Transverse colon (tissue), 4 donors: ENCODE data around the gene ELOB. TPM values are rescaled to one million over a fixed set of nuclear protein-coding genes. Genes with fewer than 3 reads are reported as not detected.
A peak's percentile ranks its signal among the peaks of the same experiment; 100 is the strongest.

Experiments used
- DNase-seq: peaks from one replicate; pipeline ENCODE4 v3.0.0-alpha.2; 2019
- H3K27ac ChIP-seq, 4 donors: fragments of 200-600 bp; sonication (generic); 2 replicates each; pipeline ENCODE4 v1.5.1; 2016 to 2018; ENCODE audit warnings: inconsistent platforms in 4 of 4
- H3K27me3 ChIP-seq: fragments of 200-600 bp; sonication (generic); 2 replicates; pipeline ENCODE4 v1.5.1; 2017; ENCODE audit warnings: inconsistent platforms
- H3K36me3 ChIP-seq, 4 donors: fragments of 200-600 bp; sonication (generic); 2 replicates each; pipeline ENCODE4 v1.5.1; 2017 to 2019; ENCODE audit warnings: inconsistent platforms in 4 of 4
- H3K4me1 ChIP-seq, 4 donors: fragments of 200-600 bp; sonication (generic); 2 replicates each; pipeline ENCODE4 v1.5.1; 2017 to 2020; ENCODE audit warnings: inconsistent platforms in 4 of 4
- H3K4me3 ChIP-seq, 4 donors: fragments of 200-600 bp; sonication (generic); 1 replicate in 1 of 4; 2 replicates in 3 of 4; pipeline versions ENCODE4 v1.5.1 to v1.6.1; 2017 to 2019; ENCODE audit warnings: inconsistent platforms in 4 of 4
- H3K9me3 ChIP-seq, 2 donors: fragments of 200-600 bp; sonication (generic); 2 replicates each; pipeline ENCODE4 v1.5.1; 2017 to 2019; ENCODE audit warnings: inconsistent platforms in 2 of 2
- EP300 ChIP-seq: sonication (generic); formaldehyde crosslinking; IDR thresholded peaks from one replicate; pipeline ENCODE4 v1.6.1; 2017; ENCODE audit warnings: antibody characterized with exemption, low read depth
- POLR2A ChIP-seq: fragments of 450-650 bp; IDR thresholded peaks from one replicate; pipeline ENCODE4 v1.6.1; 2016; ENCODE audit warnings: antibody characterized with exemption, mild to moderate bottlenecking, moderate library complexity
- POLR2AphosphoS5 ChIP-seq, 3 donors: sonication (generic); formaldehyde crosslinking; IDR thresholded peaks; one replicate each; pipeline ENCODE4 v1.6.1; 2016; ENCODE audit warnings: antibody characterized with exemption in 3 of 3
- WGBS, 2 donors: methylation state at CpG; one replicate each; pipeline ENCODE4 v1.1.5; 2018; ENCODE audit warnings: low coverage in 1 of 2; 5-methylcytosine and 5-hydroxymethylcytosine counted together
- in situ Hi-C, 4 donors: fragments of 200-750 bp; cut with MboI; loops; one replicate each; pipeline versions ENCODE4 v1.15.0 to v1.15.1; 2017; ENCODE audit warnings: low sequenced_read_pairs in 3 of 4, low pct_ligation_motif_present in 1 of 4, low pct_unique_long_range_greater_than_20kb in 1 of 4
- intact Hi-C: fragments of 100-400 bp; cut with DNase I; formaldehyde crosslinking; loops from one replicate; pipeline ENCODE4 v1.15.1; 2023; ENCODE audit warnings: low total_unique reads
- total RNA-seq, 4 donors: library from RNA; depleted of rRNA; stranded (reverse); fragments of >200 nt; gene quantifications; one replicate each; pipeline ENCODE4 v1.1.0, GENCODE V29; 2016
- TF ChIP-seq, protein P1 (sequence below), 5 experiments: fragments of 200-600 bp in 3 of 5; fragments of 450-650 bp in 2 of 5; sonication (generic) in 3 of 5; IDR thresholded peaks; 1 replicate in 2 of 5; 2 replicates in 3 of 5; pipeline ENCODE4 v1.5.1; 2016 to 2017; ENCODE audit warnings: antibody characterized with exemption in 5 of 5, inconsistent platforms in 3 of 5, mild to moderate bottlenecking in 2 of 5, moderate library complexity in 1 of 5

Gene ELOB
- total RNA-seq, 4 donors from 2014 or later, result 133 to 433 (median 288) TPM

DNA sequence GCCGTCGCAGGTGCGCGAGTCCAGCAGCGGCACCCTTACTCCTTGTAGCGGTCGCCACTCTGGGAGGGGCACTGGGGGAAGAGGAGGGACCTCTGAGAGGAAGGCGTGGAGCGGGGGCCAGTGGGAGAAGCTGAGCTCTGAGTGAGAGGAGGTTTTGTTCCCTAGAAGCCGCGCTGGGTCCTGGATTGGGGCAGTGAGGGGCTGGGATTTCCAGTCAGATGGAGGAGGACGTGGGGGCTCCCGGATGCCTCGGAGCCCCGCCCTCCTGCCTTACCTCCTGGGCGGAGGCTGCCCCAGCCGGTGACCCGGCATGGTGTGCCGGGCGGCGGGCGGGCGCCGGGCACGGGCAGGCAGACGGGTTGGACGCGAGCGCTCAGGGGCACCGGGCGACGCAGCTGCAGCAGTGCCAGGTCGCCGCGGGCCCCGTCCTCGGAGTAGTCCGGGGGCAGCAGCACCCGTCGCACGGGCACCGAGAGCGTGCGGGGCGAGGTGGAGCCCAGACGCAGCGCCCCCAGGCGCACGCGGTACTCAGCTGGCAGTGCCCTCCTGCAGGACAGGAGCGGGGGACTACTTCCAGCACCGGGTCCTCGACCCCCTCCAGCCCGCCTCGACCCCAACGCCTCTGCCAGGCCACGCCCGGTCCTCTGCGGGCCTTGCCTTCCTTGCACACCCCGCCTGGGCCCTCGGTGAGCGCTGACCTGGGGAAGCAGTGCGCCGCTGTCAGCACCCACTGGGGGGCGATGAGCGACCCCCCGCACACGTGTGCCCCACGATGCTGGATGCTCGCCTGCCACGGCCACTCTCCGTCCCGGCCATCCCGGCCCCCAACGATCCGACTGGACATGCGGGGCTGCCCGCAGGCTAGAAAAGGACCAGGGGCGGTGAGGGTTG, 8.3 kb upstream of the ELOB start:
- in situ Hi-C loops (no loop called here), intact Hi-C loops (no loop called here)
- peak overlapping the region; percentile 9 to 41 (median 21) for H3K4me3 ChIP-seq
- H3K36me3 ChIP-seq, result no peaks in the 10 kb centered on the region
- H3K9me3 ChIP-seq, result no peaks in the 10 kb centered on the region
- WGBS, 2 donors, result 17% methylated on average over 71 of the region's 79 CpGs; no CpG with 5 or more reads in 1 of the 2 donors
- DNase-seq, result peak; percentile 33
- TF ChIP-seq, protein P1, sequence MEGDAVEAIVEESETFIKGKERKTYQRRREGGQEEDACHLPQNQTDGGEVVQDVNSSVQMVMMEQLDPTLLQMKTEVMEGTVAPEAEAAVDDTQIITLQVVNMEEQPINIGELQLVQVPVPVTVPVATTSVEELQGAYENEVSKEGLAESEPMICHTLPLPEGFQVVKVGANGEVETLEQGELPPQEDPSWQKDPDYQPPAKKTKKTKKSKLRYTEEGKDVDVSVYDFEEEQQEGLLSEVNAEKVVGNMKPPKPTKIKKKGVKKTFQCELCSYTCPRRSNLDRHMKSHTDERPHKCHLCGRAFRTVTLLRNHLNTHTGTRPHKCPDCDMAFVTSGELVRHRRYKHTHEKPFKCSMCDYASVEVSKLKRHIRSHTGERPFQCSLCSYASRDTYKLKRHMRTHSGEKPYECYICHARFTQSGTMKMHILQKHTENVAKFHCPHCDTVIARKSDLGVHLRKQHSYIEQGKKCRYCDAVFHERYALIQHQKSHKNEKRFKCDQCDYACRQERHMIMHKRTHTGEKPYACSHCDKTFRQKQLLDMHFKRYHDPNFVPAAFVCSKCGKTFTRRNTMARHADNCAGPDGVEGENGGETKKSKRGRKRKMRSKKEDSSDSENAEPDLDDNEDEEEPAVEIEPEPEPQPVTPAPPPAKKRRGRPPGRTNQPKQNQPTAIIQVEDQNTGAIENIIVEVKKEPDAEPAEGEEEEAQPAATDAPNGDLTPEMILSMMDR (IDR thresholded peaks at IDR 0.05), result peak in 2 of 5 experiments; percentile 4 to 11
- TF ChIP-seq POLR2AphosphoS5 (IDR thresholded peaks at IDR 0.05), result no peak
- peaks cover 9 to 15% (median 12%) of the 10 kb centered on the region in 4 donors for H3K4me1 ChIP-seq
- H3K27me3 ChIP-seq, result peaks cover 46% of the 10 kb centered on the region
- no peak overlapping the region for H3K27ac ChIP-seq

DNA sequence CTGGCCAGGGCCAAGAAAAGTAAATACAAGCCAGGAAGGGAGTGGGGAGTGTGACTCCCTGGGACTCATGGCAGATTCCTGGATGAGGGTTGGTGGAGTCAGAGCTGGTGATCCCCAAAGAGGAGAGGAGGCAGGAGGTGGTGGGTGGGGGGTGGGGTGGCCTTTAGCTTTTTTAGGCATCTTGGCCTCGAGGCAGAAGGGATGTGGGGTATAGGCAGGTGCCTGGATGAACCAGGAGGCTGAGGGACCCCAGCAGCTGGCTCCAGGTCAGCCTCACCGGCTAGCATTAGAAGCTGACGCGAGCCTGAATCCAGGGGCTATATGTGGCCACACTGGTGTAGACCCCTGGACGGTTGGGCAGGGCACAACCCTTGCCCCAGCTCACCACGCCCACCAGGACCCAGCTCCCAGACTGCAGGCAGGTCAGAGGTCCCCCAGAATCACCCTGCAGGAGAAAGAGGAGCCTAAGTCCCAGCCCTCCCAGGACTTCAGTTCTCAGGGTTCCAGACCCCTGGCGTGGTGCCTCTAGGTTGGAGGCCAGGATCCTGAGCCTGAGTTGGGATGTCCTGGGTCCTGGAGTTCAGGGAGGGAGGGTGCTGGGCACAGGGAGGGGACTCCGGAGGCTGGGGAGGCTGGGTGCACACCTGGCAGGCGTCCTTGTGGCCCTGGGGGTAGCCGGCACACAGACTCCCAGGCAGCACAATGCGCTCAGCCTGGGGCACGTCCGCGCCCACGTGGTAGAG, 7.4 kb upstream of the ELOB start:
- no peaks in the 10 kb centered on the region for H3K9me3 ChIP-seq
- H3K27me3 ChIP-seq, result peaks cover 45% of the 10 kb centered on the region
- WGBS, 2 donors, result 61% methylated on average over 15 of the region's 15 CpGs; no CpG with 5 or more reads in 1 of the 2 donors
- peak overlapping the region in 2 of 4 donors; percentile 9 to 41 for H3K4me3 ChIP-seq
- H3K36me3 ChIP-seq, result no peaks in the 10 kb centered on the region
- intact Hi-C loops (no loop called here), in situ Hi-C loops (no loop called here)
- peak; percentile 7 for DNase-seq
- no peak overlapping the region for H3K27ac ChIP-seq
- H3K4me1 ChIP-seq, result peaks cover 9 to 15% (median 12%) of the 10 kb centered on the region in 4 donors
- TF ChIP-seq, protein P1 (IDR thresholded peaks at IDR 0.05), result no peak
- TF ChIP-seq EP300, result no peak
- no peak for TF ChIP-seq POLR2AphosphoS5 (IDR thresholded peaks at IDR 0.05)
- no peak for TF ChIP-seq POLR2A

DNA sequence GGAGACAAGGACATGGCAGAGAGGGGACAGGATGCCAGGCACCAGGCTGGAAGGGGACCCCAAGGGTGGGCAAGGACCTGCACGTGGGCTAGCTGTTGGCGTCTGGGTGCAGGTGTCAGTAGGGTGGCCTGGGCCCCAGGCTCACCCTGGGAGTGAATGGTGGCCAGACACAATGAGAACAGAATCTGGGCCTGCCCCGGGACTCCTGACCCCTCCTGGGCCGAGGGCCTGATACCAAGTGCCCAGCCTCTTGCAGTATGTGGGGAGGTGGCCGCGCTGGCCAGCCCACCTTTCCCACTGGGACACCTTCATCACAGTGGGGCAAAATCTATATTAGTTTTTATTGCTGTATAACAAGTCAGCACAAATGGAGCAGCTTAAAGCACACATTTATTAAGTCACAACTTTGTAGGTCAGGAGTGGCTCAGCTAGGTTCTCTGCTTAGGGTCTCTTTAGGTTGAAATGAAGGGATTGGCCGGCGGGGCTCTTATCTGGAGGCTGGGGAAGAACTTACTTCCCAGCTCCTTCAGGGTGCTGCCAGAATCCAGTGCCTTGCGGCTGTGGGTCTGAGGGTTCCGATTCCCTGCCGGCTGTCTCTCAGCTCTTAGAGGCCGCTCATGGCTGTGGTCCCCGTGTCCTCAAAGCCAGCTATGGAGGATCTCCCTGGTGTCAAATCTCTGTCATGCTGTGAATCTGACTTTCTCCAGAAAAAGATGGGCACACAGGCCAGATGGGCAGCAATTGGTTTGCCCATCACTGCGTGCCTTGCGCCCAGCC, 6.7 kb upstream of the ELOB start:
- no peaks in the 10 kb centered on the region for H3K9me3 ChIP-seq
- peaks cover 9 to 16% (median 12%) of the 10 kb centered on the region in 4 donors for H3K4me1 ChIP-seq
- H3K4me3 ChIP-seq, result no peak overlapping the region
- TF ChIP-seq POLR2AphosphoS5 (IDR thresholded peaks at IDR 0.05) (no peak), EP300 (no peak), POLR2A (no peak)
- TF ChIP-seq, protein P1 (IDR thresholded peaks at IDR 0.05), result no peak
- 91% methylated on average over 15 of the region's 15 CpGs; no CpG with 5 or more reads in 1 of the 2 donors for WGBS, 2 donors
- in situ Hi-C loops, result no loop called here
- no peak for DNase-seq
- no peak overlapping the region for H3K27ac ChIP-seq
- peaks cover 37% of the 10 kb centered on the region for H3K27me3 ChIP-seq
- H3K36me3 ChIP-seq, result no peaks in the 10 kb centered on the region
- intact Hi-C loops, result no loop called here
